HepG2 (cell line): ENCODE results near the gene ZNF316. TPM values are rescaled to one million over a fixed set of nuclear protein-coding genes. Genes with fewer than 3 reads are reported as not detected.

Experiments
- ATAC-seq: fragments of 200-7000 bp; cut with Tn5 transposase; 3 replicates; pipeline ENCODE4 v1.9.1; 2020; ENCODE audit warnings: mild to moderate bottlenecking, moderate library complexity
- BruUV-seq: library from RNA; stranded (reverse); fragments of 400-500 nt; replicated peaks from 2 replicates; lab custom pipeline; 2021; lab: Mats Ljungman, UMichigan
- CTCF ChIA-PET: fragments of 300-600 bp; formaldehyde crosslinking; extraction: SDS; loops from one replicate; lab custom pipeline; 2021; ENCODE audit warnings: low total read pairs, inconsistent platforms, low intra/inter-chr PET ratio; lab: Yijun Ruan, JAX
- POLR2A ChIA-PET: fragments of 350-600 bp; sonication (Branson Sonifier 250); formaldehyde crosslinking; loops from one replicate; lab custom pipeline; 2020; ENCODE audit warnings: antibody characterized with exemption, inconsistent platforms; lab: Yijun Ruan, JAX
- DNase-seq: peaks from one replicate; pipeline ENCODE4 v3.0.0-alpha.2; 2015; ENCODE audit warnings: low spot score
- FAIRE-seq: peaks from 3 replicates; lab custom pipeline; 2011; peaks lifted over from hg19 to GRCh38; lab: Jason Lieb, UNC
- H2AFZ ChIP-seq: one replicate; pipeline ENCODE4 v1.6.1; 2011; ENCODE audit warnings: low read length, inconsistent platforms
- H3K27ac ChIP-seq: fragments of 300-600 bp; 3 replicates; pipeline ENCODE4 v1.8.0; 2011; ENCODE audit warnings: mixed run types, mild to moderate bottlenecking, mixed read lengths, low read length, inconsistent platforms; ENCODE audit not compliant: insufficient read depth; ENCODE audit errors: extremely low read length
- H3K27me3 ChIP-seq, 2 experiments: fragments of 200-600 bp in 1 of 2; 2 replicates in 1 of 2; 3 replicates in 1 of 2; pipeline versions ENCODE4 v1.6.0 to v1.8.0; 2011; ENCODE audit warnings: low read length in 2 of 2, mild to moderate bottlenecking in 2 of 2, moderate library complexity in 2 of 2, inconsistent platforms in 1 of 2; ENCODE audit not compliant: insufficient read depth in 2 of 2, control insufficient read depth in 1 of 2
- H3K36me3 ChIP-seq, 2 experiments: fragments of 200-600 bp in 1 of 2; replicated peaks in 1 of 2; 2 replicates in 1 of 2; 3 replicates in 1 of 2; pipeline versions ENCODE4 v1.5.1 to v1.8.0; 2011; ENCODE audit warnings: low read length in 2 of 2, inconsistent platforms in 1 of 2; ENCODE audit not compliant: insufficient read depth in 2 of 2, control insufficient read depth in 1 of 2
- H3K4me1 ChIP-seq: 2 replicates; pipeline ENCODE4 v1.5.1; 2012; ENCODE audit warnings: low read length, inconsistent platforms; ENCODE audit not compliant: insufficient read depth
- H3K4me2 ChIP-seq: 2 replicates; pipeline ENCODE4 v1.6.0; 2011; ENCODE audit warnings: low read depth, low read length, inconsistent platforms
- H3K4me3 ChIP-seq, 3 experiments: fragments of 200-600 bp in 1 of 3; sonication (generic), shearing (Covaris generic) in 1 of 3; replicated peaks in 1 of 3; 2 replicates each; pipeline ENCODE4 v1.5.1; 2011 to 2016; ENCODE audit warnings: low read length in 3 of 3, inconsistent platforms in 2 of 3, low read depth in 2 of 3, mild to moderate bottlenecking in 2 of 3, control low read depth in 1 of 3, mixed read lengths in 1 of 3; ENCODE audit not compliant: insufficient read depth in 1 of 3
- H3K79me2 ChIP-seq: one replicate; pipeline ENCODE4 v1.6.1; 2011; ENCODE audit warnings: low read length, inconsistent platforms; ENCODE audit not compliant: insufficient read depth
- H3K9ac ChIP-seq: 2 replicates; pipeline ENCODE4 v1.6.0; 2011; ENCODE audit warnings: mild to moderate bottlenecking, low read depth, low read length, inconsistent platforms; ENCODE audit not compliant: insufficient read depth
- H3K9me3 ChIP-seq: 2 replicates; pipeline ENCODE4 v1.5.1; 2012; ENCODE audit warnings: mild to moderate bottlenecking, low read length
- H4K20me1 ChIP-seq: 2 replicates; pipeline ENCODE4 v1.6.0; 2011; ENCODE audit warnings: inconsistent platforms, mild to moderate bottlenecking, low read length, moderate library complexity; ENCODE audit not compliant: insufficient read depth
- ARNT2 ChIP-seq: sonication (generic); formaldehyde crosslinking; IDR thresholded peaks from 2 replicates; pipeline ENCODE4 v1.8.0; 2022; ENCODE audit warnings: mild to moderate bottlenecking, low read depth, missing genetic modification reagents, moderate library complexity
- ATF7 ChIP-seq, 2 experiments: fragments of 450-650 bp in 1 of 2; sonication (generic) in 1 of 2; formaldehyde crosslinking in 1 of 2; IDR thresholded peaks; 2 replicates each; pipeline versions ENCODE4 v1.4.0 to v1.6.1; 2016 to 2020; ENCODE audit warnings: antibody characterized with exemption in 1 of 2, mild to moderate bottlenecking in 1 of 2, missing genetic modification reagents in 1 of 2
- CREB1 ChIP-seq, 2 experiments: fragments of 450-650 bp in 1 of 2; IDR thresholded peaks; 2 replicates each; pipeline ENCODE4 v1.6.1; 2016 to 2017; ENCODE audit warnings: control low read depth in 1 of 2, mild to moderate bottlenecking in 1 of 2, missing compliant biosample characterization in 1 of 2, missing genetic modification characterization in 1 of 2
- FLYWCH1 ChIP-seq: sonication (generic); formaldehyde crosslinking; IDR thresholded peaks from 2 replicates; pipeline ENCODE4 v1.8.1; 2023; ENCODE audit warnings: mild to moderate bottlenecking, missing genetic modification reagents
- HIVEP1 ChIP-seq: sonication (generic); formaldehyde crosslinking; IDR thresholded peaks from 2 replicates; pipeline ENCODE4 v1.4.0; 2020; ENCODE audit warnings: mild to moderate bottlenecking, missing genetic modification reagents
- KDM1A ChIP-seq: IDR thresholded peaks from 2 replicates; pipeline ENCODE4 v1.6.1; 2016; ENCODE audit warnings: missing compliant biosample characterization
- MYC ChIP-seq: sonication (generic); formaldehyde crosslinking; IDR thresholded peaks from 2 replicates; pipeline ENCODE4 v1.9.0; 2021; ENCODE audit warnings: missing genetic modification reagents, borderline replicate concordance
- NFYB ChIP-seq: sonication (generic); formaldehyde crosslinking; IDR thresholded peaks from 2 replicates; pipeline ENCODE4 v1.4.0; 2020; ENCODE audit warnings: missing genetic modification reagents
- PAF1 ChIP-seq: IDR thresholded peaks from 2 replicates; pipeline ENCODE4 v1.6.1; 2016; ENCODE audit warnings: missing genetic modification reagents, missing compliant biosample characterization
- ZFP36L2 ChIP-seq: sonication (generic); formaldehyde crosslinking; IDR thresholded peaks from 2 replicates; pipeline ENCODE4 v1.4.0; 2020; ENCODE audit warnings: missing genetic modification reagents
- ZNF121 ChIP-seq: sonication (generic); formaldehyde crosslinking; IDR thresholded peaks from 2 replicates; pipeline ENCODE4 v1.5.0; 2020; ENCODE audit warnings: mild to moderate bottlenecking, missing genetic modification reagents
- ZNF501 ChIP-seq: sonication (generic); formaldehyde crosslinking; IDR thresholded peaks from 2 replicates; pipeline ENCODE4 v1.5.1; 2020; ENCODE audit warnings: mild to moderate bottlenecking, moderate library complexity, missing genetic modification reagents
- ZNF567 ChIP-seq: sonication (generic); formaldehyde crosslinking; IDR thresholded peaks from 2 replicates; pipeline ENCODE4 v1.8.1; 2023; ENCODE audit warnings: mild to moderate bottlenecking, missing genetic modification reagents, borderline replicate concordance
- WGBS: methylation state at CpG from one replicate; pipeline ENCODE4 v1.1.6; 2017; ENCODE audit warnings: low lambda C conversion rate; 5-methylcytosine and 5-hydroxymethylcytosine counted together
- in situ Hi-C: cut with HindIII; loops from 2 replicates; pipeline ENCODE4 v1.10.0; 2017; ENCODE audit warnings: low pct_unique_long_range_greater_than_20kb; ENCODE audit not compliant: extremely low pct_ligation_motif_present
- intact Hi-C: fragments of 100-400 bp; cut with micrococcal nuclease; formaldehyde crosslinking; loops from one replicate; pipeline ENCODE4 v1.10.0; 2022; ENCODE audit not compliant: unreplicated experiment
- polyA plus RNA-seq, 8 experiments: library from polyadenylated mRNA; depleted of rRNA in 3 of 8; stranded (reverse) in 7 of 8; unstranded in 1 of 8; fragments of >200 nt; fragmentation: Illumina TruSeq in 4 of 8; extraction: Trizol in 4 of 8; gene quantifications; 2 replicates each; pipeline versions ENCODE4 v1.2.1 to v1.2.3, GENCODE V29; 2011 to 2016; ENCODE audit warnings: low read depth in 4 of 8, missing spikeins in 1 of 8, mixed read lengths in 1 of 8; ENCODE audit not compliant: insufficient read depth in 1 of 8
- total RNA-seq, 5 experiments: library from RNA; depleted of rRNA; stranded (reverse); fragments of >200 nt; fragmentation: Illumina TruSeq; extraction: Trizol; gene quantifications; 2 replicates each; pipeline ENCODE4 v1.2.3, GENCODE V29; 2016; ENCODE audit warnings: low read depth in 1 of 5
- TF ChIP-seq, protein P1 (sequence below): IDR thresholded peaks from 2 replicates; pipeline ENCODE4 v1.6.1; 2016

Gene ZNF316
- total and polyA plus RNA-seq, 2 of the 13 experiments (the other 11 are each of a cell fraction or from before 2014, with no cell fraction given) = 4.3 to 9.9 TPM

- WGBS = 97% methylated on average over 12 of the region's 12 CpGs
- DNase-seq = no peak
- CTCF ChIA-PET = no interaction called here
- H3K9ac ChIP-seq = no peak overlapping the region
- TF ChIP-seq ZNF567 = no peak
- no peak for TF ChIP-seq PAF1 (CRISPR knock-in tag)
- no peak for TF ChIP-seq HIVEP1
- TF ChIP-seq ZNF121 (CRISPR knock-in tag) = peak; percentile 56; the same call in 1 of the 2 replicates
- no peak for TF ChIP-seq MYC (CRISPR knock-in tag)
- H3K4me2 ChIP-seq = no peak overlapping the region
- H3K4me3 ChIP-seq = no peak overlapping the region
- peaks cover 0 to 15% of the 10 kb centered on the region in 2 experiments; a peak in 3 of 5 replicates for H3K36me3 ChIP-seq
- intact Hi-C loops (loop anchor here (1.0 kb wide), 1 partner anchor 29 kb away; the partner anchor contains the start of gene ZNF316), in situ Hi-C loops (no loop called here)
- H3K79me2 ChIP-seq = no peaks in the 10 kb centered on the region
- no peak for FAIRE-seq
- H3K4me1 ChIP-seq = peaks cover under 1% of the 10 kb centered on the region; the same call in 1 of the 2 replicates
- H4K20me1 ChIP-seq = no peaks in the 10 kb centered on the region
- no peak overlapping the region for H2AFZ ChIP-seq
- ATAC-seq = no peak
- H3K9me3 ChIP-seq = no peaks in the 10 kb centered on the region
- H3K27me3 ChIP-seq = no peaks in the 10 kb centered on the region; a peak in 1 of 5 replicates
- POLR2A ChIA-PET = no interaction called here
- H3K27ac ChIP-seq = no peak overlapping the region
- BruUV-seq = no TSS peak
These were observed 28.3 kb upstream of the ZNF316 start for GRCh38 chr7:6608794-6609193.

DNA sequence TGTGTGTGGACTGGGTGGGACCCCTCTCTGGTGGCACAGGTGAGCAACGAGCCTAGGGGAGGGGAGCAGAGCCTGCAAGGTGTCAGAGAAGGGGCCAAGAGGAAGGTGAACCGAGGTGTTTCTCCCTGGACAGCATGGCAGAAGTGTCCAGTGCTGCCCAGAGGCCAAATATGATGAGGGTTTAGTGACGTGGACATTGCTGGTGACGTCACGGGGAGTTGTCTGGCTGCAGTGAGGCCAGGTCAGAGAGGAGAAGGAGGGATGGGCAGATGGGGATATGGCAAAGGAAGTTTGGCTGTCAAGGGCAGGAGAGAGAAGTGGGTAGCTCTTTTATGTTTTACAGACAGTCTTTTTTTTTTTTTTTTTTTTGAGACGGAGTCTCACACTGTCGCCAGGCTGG, 24.3 kb upstream of the ZNF316 start:
- Histone ChIP-seq H3K36me3 (no peaks in the 10 kb centered on the region; a peak in 1 of 5 replicates), H3K4me2 (no peak overlapping the region), H3K79me2 (no peaks in the 10 kb centered on the region), H3K4me1 (peaks cover 21% of the 10 kb centered on the region), H3K27ac (no peak overlapping the region), H4K20me1 (no peaks in the 10 kb centered on the region), H3K4me3 (no peak overlapping the region), H2AFZ (no peak overlapping the region), H3K9ac (no peak overlapping the region), H3K9me3 (no peaks in the 10 kb centered on the region), H3K27me3 (no peaks in the 10 kb centered on the region; a peak in 2 of 5 replicates)
- 45% methylated on average over 7 of the region's 7 CpGs for WGBS
- intact Hi-C loops = no loop called here
- in situ Hi-C loops = no loop called here
- ChIA-PET CTCF (no interaction called here), POLR2A (no interaction called here)
- TF ChIP-seq NFYB (CRISPR knock-in tag) = no peak
- no peak for TF ChIP-seq FLYWCH1 (CRISPR knock-in tag)
- peak; percentile 97 for TF ChIP-seq CREB1 (IDR thresholded peaks at IDR 0.05)
- TF ChIP-seq CREB1 (CRISPR knock-in tag; IDR thresholded peaks at IDR 0.05) = no peak
- TF ChIP-seq KDM1A = no peak
- peak; percentile 75 for TF ChIP-seq ATF7 (IDR thresholded peaks at IDR 0.05)
- TF ChIP-seq ATF7 (CRISPR knock-in tag; IDR thresholded peaks at IDR 0.05) = no peak
- no peak for TF ChIP-seq ZFP36L2
- TF ChIP-seq, protein P1, sequence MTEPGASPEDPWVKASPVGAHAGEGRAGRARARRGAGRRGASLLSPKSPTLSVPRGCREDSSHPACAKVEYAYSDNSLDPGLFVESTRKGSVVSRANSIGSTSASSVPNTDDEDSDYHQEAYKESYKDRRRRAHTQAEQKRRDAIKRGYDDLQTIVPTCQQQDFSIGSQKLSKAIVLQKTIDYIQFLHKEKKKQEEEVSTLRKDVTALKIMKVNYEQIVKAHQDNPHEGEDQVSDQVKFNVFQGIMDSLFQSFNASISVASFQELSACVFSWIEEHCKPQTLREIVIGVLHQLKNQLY (CRISPR knock-in tag) = no peak
- no peak for TF ChIP-seq ARNT2
- no peak for TF ChIP-seq ZNF501 (CRISPR knock-in tag)
- ATAC-seq (no peak), FAIRE-seq (no peak), DNase-seq (no peak)
- BruUV-seq = no TSS peak
